Panc1 (cell line): Measurements from ENCODE around the gene PDK3. TPM values are rescaled to one million over a fixed set of nuclear protein-coding genes. Genes with fewer than 3 reads are reported as not detected.

Experiments
- ATAC-seq: fragments of 200-7000 bp; cut with Tn5 transposase; 2 replicates; pipeline ENCODE4 v1.9.1; 2020; ENCODE audit warnings: mild to moderate bottlenecking, moderate library complexity
- BruUV-seq: library from RNA; stranded (reverse); fragments of 400-500 nt; replicated peaks from 2 replicates; lab custom pipeline; 2021; lab: Mats Ljungman, UMichigan
- CTCF ChIA-PET: fragments of 300-600 bp; sonication (Branson Sonifier 250); formaldehyde crosslinking; loops from one replicate; lab custom pipeline; 2022; ENCODE audit warnings: antibody characterized with exemption; lab: Charles Lee
- POLR2A ChIA-PET: fragments of 300-600 bp; sonication (Branson Sonifier 250); formaldehyde crosslinking; loops from one replicate; lab custom pipeline; 2022; ENCODE audit warnings: antibody characterized with exemption; lab: Charles Lee
- DNase-seq: peaks from one replicate; pipeline ENCODE4 v3.0.0-alpha.2; 2010; ENCODE audit warnings: low read depth, low spot score
- H3K27ac ChIP-seq: 2 replicates; pipeline ENCODE4 v1.5.1; 2011; ENCODE audit warnings: mild to moderate bottlenecking, low read length, inconsistent platforms
- H3K27me3 ChIP-seq: fragments of 200-500 bp; sonication (Bioruptor generic); 2 replicates; pipeline ENCODE4 v1.6.0; 2014; ENCODE audit warnings: low read length, inconsistent platforms; ENCODE audit not compliant: control insufficient read depth, insufficient read depth
- H3K36me3 ChIP-seq: fragments of 200-500 bp; sonication (Bioruptor generic); 2 replicates; pipeline ENCODE4 v1.5.1; 2014; ENCODE audit warnings: inconsistent platforms, mild to moderate bottlenecking, low read length, moderate library complexity; ENCODE audit not compliant: control insufficient read depth, insufficient read depth
- H3K4me1 ChIP-seq: 2 replicates; pipeline ENCODE4 v1.5.1; 2011; ENCODE audit warnings: inconsistent platforms, mild to moderate bottlenecking, low read length, moderate library complexity; ENCODE audit not compliant: control insufficient read depth, insufficient read depth
- H3K4me3 ChIP-seq, 2 experiments: 2 replicates each; pipeline ENCODE4 v1.5.1; 2011 to 2012; ENCODE audit warnings: low read depth in 2 of 2, low read length in 2 of 2, mild to moderate bottlenecking in 2 of 2, inconsistent platforms in 1 of 2, moderate library complexity in 1 of 2
- H3K9me3 ChIP-seq: fragments of 200-500 bp; sonication (Bioruptor generic); 2 replicates; pipeline ENCODE4 v1.5.1; 2014; ENCODE audit warnings: low read depth, mild to moderate bottlenecking, inconsistent platforms, low read length, moderate library complexity; ENCODE audit not compliant: control insufficient read depth, insufficient read depth
- POLR2AphosphoS5 ChIP-seq: IDR thresholded peaks from 2 replicates; pipeline ENCODE4 v1.6.1; 2012; ENCODE audit warnings: mild to moderate bottlenecking, low read depth, low read length, moderate library complexity
- REST ChIP-seq, 2 experiments: IDR thresholded peaks; 2 replicates each; pipeline ENCODE4 v1.6.1; 2011 to 2012; ENCODE audit warnings: low read depth in 2 of 2, control low read depth in 1 of 2, low read length in 1 of 2, mild to moderate bottlenecking in 1 of 2, moderate library complexity in 1 of 2; ENCODE audit not compliant: insufficient read depth in 1 of 2
- SIN3A ChIP-seq: IDR thresholded peaks from 2 replicates; pipeline ENCODE4 v1.6.1; 2012; ENCODE audit warnings: low read depth, mild to moderate bottlenecking, low read length, moderate library complexity, borderline replicate concordance; ENCODE audit not compliant: insufficient read depth
- TCF7L2 ChIP-seq: IDR thresholded peaks from 2 replicates; pipeline ENCODE4 v1.6.1; 2011; ENCODE audit warnings: mild to moderate bottlenecking, low read depth, low read length, inconsistent platforms
- in situ Hi-C: cut with HindIII; loops from 2 replicates; pipeline ENCODE4 v1.10.0; 2016; ENCODE audit warnings: low sequenced_read_pairs, low pct_unique_long_range_greater_than_20kb
- intact Hi-C: fragments of 100-400 bp; cut with micrococcal nuclease; formaldehyde crosslinking; loops from one replicate; pipeline ENCODE4 v1.10.0; 2022; ENCODE audit not compliant: unreplicated experiment
- total RNA-seq: library from RNA; stranded (reverse); gene quantifications from one replicate; pipeline ENCODE4 v1.2.1, GENCODE V29; 2021; ENCODE audit not compliant: unreplicated experiment
- TF ChIP-seq, protein P1 (sequence below): fragments of 450-650 bp; IDR thresholded peaks from 2 replicates; pipeline ENCODE4 v1.5.1; 2017; ENCODE audit warnings: mild to moderate bottlenecking

The PDK3 gene
- total RNA-seq, 1 experiment from 2014 or later = 5.5 TPM

- POLR2A ChIA-PET = no interaction called here
- Histone ChIP-seq H3K27me3 (no peaks in the 10 kb centered on the region), H3K36me3 (no peaks in the 10 kb centered on the region), H3K9me3 (no peaks in the 10 kb centered on the region), H3K4me3 (no peak overlapping the region), H3K4me1 (no peaks in the 10 kb centered on the region), H3K27ac (no peak overlapping the region)
- intact Hi-C loops (no loop called here), in situ Hi-C loops (no loop called here)
- TF ChIP-seq SIN3A (no peak), POLR2AphosphoS5 (no peak), REST (IDR thresholded peaks at IDR 0.05; ENCODE audit: insufficient read depth in 1 of 2, low read depth in 2 of 2, low read length in 1 of 2) (no peak)
- TF ChIP-seq, protein P1, sequence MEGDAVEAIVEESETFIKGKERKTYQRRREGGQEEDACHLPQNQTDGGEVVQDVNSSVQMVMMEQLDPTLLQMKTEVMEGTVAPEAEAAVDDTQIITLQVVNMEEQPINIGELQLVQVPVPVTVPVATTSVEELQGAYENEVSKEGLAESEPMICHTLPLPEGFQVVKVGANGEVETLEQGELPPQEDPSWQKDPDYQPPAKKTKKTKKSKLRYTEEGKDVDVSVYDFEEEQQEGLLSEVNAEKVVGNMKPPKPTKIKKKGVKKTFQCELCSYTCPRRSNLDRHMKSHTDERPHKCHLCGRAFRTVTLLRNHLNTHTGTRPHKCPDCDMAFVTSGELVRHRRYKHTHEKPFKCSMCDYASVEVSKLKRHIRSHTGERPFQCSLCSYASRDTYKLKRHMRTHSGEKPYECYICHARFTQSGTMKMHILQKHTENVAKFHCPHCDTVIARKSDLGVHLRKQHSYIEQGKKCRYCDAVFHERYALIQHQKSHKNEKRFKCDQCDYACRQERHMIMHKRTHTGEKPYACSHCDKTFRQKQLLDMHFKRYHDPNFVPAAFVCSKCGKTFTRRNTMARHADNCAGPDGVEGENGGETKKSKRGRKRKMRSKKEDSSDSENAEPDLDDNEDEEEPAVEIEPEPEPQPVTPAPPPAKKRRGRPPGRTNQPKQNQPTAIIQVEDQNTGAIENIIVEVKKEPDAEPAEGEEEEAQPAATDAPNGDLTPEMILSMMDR = no peak
- DNase-seq (no peak), ATAC-seq (no peak)
- BruUV-seq = no TSS peak
- CTCF ChIA-PET = no interaction called here
These were observed 48.3 kb downstream of the PDK3 start for GRCh38 chrX:24513416-24513815.

GRCh38 chrX:24515447-24515846 is 50.4 kb downstream of the PDK3 start:
- POLR2A ChIA-PET = no interaction called here
- intact Hi-C loops = no loop called here
- BruUV-seq = no TSS peak

More at GRCh38 chrX:24515447-24515846, 50.4 kb downstream of the PDK3 start:
- H3K36me3 ChIP-seq = no peaks in the 10 kb centered on the region
- ATAC-seq (no peak), DNase-seq (no peak)
- no peaks in the 10 kb centered on the region for H3K9me3 ChIP-seq
- H3K4me1 ChIP-seq = no peaks in the 10 kb centered on the region
- no peaks in the 10 kb centered on the region for H3K27me3 ChIP-seq
- H3K4me3 ChIP-seq = no peak overlapping the region
- TF ChIP-seq POLR2AphosphoS5 (no peak), REST (IDR thresholded peaks at IDR 0.05; ENCODE audit: insufficient read depth in 1 of 2, low read depth in 2 of 2, low read length in 1 of 2) (no peak), TCF7L2 (no peak), SIN3A (no peak)
- TF ChIP-seq, protein P1 = peak; percentile 46; the same call in 1 of the 2 replicates
- CTCF ChIA-PET = no interaction called here
- no peak overlapping the region for H3K27ac ChIP-seq
- in situ Hi-C loops = no loop called here
